WTC11 (cell line): ENCODE measurements around the gene PPP1R11.

ENCODE experiments used
- ELF4 ChIP-seq: sonication (generic); formaldehyde crosslinking; IDR thresholded peaks from 2 replicates; pipeline ENCODE4 v1.8.1; 2022; ENCODE audit warnings: low read depth, mild to moderate bottlenecking, moderate library complexity, missing genetic modification reagents
- KAT7 ChIP-seq: sonication (generic); formaldehyde crosslinking; IDR thresholded peaks from 2 replicates; pipeline ENCODE4 v1.8.1; 2023; ENCODE audit warnings: missing genetic modification reagents, mild to moderate bottlenecking, borderline replicate concordance
- MAX ChIP-seq: sonication (generic); formaldehyde crosslinking; IDR thresholded peaks from 2 replicates; pipeline ENCODE4 v1.8.0; 2022; ENCODE audit warnings: mild to moderate bottlenecking, missing genetic modification reagents
- NFYB ChIP-seq: sonication (generic); formaldehyde crosslinking; conservative IDR thresholded peaks from 2 replicates; pipeline ENCODE4 v1.8.0; 2022; ENCODE audit warnings: low read depth, missing genetic modification reagents
- NR3C1 ChIP-seq: sonication (generic); formaldehyde crosslinking; conservative IDR thresholded peaks from 2 replicates; pipeline ENCODE4 v1.8.1; 2023; ENCODE audit warnings: low read depth, mild to moderate bottlenecking, missing genetic modification reagents
- SOX15 ChIP-seq: fragments of 250-450 bp; sonication (Bioruptor Pico); IDR thresholded peaks from 2 replicates; pipeline ENCODE4 v1.9.0; 2021; ENCODE audit warnings: mild to moderate bottlenecking
- ZBTB21 ChIP-seq: sonication (generic); formaldehyde crosslinking; IDR thresholded peaks from 2 replicates; pipeline ENCODE4 v1.8.1; 2023; ENCODE audit warnings: mild to moderate bottlenecking, missing genetic modification reagents, borderline replicate concordance
- TF ChIP-seq, protein P1 (sequence below): fragments of 200-600 bp; IDR thresholded peaks from 2 replicates; pipeline ENCODE4 v1.8.0; 2022; ENCODE audit warnings: antibody characterized with exemption
- TF ChIP-seq, protein P2 (sequence below): sonication (generic); formaldehyde crosslinking; conservative IDR thresholded peaks from 2 replicates; pipeline ENCODE4 v1.8.1; 2022; ENCODE audit warnings: mild to moderate bottlenecking, missing genetic modification reagents
- TF ChIP-seq, protein P3 (sequence below): sonication (generic); formaldehyde crosslinking; conservative IDR thresholded peaks from 2 replicates; pipeline ENCODE4 v1.8.1; 2023; ENCODE audit warnings: mild to moderate bottlenecking, low read depth, missing genetic modification reagents, moderate library complexity
- TF ChIP-seq, protein P4 (sequence below): sonication (generic); formaldehyde crosslinking; IDR thresholded peaks from 2 replicates; pipeline ENCODE4 v1.8.1; 2023; ENCODE audit warnings: mild to moderate bottlenecking, missing genetic modification reagents
- TF ChIP-seq, protein P5 (sequence below): sonication (generic); formaldehyde crosslinking; IDR thresholded peaks from 2 replicates; pipeline ENCODE4 v1.8.0; 2022; ENCODE audit warnings: missing genetic modification reagents
- TF ChIP-seq, protein P6 (sequence below): sonication (generic); formaldehyde crosslinking; IDR thresholded peaks from 2 replicates; pipeline ENCODE4 v1.8.1; 2023; ENCODE audit warnings: mild to moderate bottlenecking, missing genetic modification reagents, borderline replicate concordance

GRCh38 chr6:30063315-30063714, 3.7 kb upstream of the PPP1R11 start:
- TF ChIP-seq, protein P1, sequence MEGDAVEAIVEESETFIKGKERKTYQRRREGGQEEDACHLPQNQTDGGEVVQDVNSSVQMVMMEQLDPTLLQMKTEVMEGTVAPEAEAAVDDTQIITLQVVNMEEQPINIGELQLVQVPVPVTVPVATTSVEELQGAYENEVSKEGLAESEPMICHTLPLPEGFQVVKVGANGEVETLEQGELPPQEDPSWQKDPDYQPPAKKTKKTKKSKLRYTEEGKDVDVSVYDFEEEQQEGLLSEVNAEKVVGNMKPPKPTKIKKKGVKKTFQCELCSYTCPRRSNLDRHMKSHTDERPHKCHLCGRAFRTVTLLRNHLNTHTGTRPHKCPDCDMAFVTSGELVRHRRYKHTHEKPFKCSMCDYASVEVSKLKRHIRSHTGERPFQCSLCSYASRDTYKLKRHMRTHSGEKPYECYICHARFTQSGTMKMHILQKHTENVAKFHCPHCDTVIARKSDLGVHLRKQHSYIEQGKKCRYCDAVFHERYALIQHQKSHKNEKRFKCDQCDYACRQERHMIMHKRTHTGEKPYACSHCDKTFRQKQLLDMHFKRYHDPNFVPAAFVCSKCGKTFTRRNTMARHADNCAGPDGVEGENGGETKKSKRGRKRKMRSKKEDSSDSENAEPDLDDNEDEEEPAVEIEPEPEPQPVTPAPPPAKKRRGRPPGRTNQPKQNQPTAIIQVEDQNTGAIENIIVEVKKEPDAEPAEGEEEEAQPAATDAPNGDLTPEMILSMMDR, result no peak
- TF ChIP-seq, protein P2, sequence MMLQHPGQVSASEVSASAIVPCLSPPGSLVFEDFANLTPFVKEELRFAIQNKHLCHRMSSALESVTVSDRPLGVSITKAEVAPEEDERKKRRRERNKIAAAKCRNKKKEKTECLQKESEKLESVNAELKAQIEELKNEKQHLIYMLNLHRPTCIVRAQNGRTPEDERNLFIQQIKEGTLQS (CRISPR knock-in tag), result no peak
- TF ChIP-seq, protein P3, sequence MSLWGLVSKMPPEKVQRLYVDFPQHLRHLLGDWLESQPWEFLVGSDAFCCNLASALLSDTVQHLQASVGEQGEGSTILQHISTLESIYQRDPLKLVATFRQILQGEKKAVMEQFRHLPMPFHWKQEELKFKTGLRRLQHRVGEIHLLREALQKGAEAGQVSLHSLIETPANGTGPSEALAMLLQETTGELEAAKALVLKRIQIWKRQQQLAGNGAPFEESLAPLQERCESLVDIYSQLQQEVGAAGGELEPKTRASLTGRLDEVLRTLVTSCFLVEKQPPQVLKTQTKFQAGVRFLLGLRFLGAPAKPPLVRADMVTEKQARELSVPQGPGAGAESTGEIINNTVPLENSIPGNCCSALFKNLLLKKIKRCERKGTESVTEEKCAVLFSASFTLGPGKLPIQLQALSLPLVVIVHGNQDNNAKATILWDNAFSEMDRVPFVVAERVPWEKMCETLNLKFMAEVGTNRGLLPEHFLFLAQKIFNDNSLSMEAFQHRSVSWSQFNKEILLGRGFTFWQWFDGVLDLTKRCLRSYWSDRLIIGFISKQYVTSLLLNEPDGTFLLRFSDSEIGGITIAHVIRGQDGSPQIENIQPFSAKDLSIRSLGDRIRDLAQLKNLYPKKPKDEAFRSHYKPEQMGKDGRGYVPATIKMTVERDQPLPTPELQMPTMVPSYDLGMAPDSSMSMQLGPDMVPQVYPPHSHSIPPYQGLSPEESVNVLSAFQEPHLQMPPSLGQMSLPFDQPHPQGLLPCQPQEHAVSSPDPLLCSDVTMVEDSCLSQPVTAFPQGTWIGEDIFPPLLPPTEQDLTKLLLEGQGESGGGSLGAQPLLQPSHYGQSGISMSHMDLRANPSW (CRISPR knock-in tag), result no peak
- TF ChIP-seq ELF4, result no peak
- TF ChIP-seq MAX (CRISPR knock-in tag), result no peak
- TF ChIP-seq NR3C1 (CRISPR knock-in tag), result no peak
- TF ChIP-seq NFYB (CRISPR knock-in tag), result no peak
- no peak for TF ChIP-seq SOX15 (CRISPR knock-in tag)
- TF ChIP-seq, protein P4, sequence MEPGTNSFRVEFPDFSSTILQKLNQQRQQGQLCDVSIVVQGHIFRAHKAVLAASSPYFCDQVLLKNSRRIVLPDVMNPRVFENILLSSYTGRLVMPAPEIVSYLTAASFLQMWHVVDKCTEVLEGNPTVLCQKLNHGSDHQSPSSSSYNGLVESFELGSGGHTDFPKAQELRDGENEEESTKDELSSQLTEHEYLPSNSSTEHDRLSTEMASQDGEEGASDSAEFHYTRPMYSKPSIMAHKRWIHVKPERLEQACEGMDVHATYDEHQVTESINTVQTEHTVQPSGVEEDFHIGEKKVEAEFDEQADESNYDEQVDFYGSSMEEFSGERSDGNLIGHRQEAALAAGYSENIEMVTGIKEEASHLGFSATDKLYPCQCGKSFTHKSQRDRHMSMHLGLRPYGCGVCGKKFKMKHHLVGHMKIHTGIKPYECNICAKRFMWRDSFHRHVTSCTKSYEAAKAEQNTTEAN (CRISPR knock-in tag), result no peak
- TF ChIP-seq, protein P5, sequence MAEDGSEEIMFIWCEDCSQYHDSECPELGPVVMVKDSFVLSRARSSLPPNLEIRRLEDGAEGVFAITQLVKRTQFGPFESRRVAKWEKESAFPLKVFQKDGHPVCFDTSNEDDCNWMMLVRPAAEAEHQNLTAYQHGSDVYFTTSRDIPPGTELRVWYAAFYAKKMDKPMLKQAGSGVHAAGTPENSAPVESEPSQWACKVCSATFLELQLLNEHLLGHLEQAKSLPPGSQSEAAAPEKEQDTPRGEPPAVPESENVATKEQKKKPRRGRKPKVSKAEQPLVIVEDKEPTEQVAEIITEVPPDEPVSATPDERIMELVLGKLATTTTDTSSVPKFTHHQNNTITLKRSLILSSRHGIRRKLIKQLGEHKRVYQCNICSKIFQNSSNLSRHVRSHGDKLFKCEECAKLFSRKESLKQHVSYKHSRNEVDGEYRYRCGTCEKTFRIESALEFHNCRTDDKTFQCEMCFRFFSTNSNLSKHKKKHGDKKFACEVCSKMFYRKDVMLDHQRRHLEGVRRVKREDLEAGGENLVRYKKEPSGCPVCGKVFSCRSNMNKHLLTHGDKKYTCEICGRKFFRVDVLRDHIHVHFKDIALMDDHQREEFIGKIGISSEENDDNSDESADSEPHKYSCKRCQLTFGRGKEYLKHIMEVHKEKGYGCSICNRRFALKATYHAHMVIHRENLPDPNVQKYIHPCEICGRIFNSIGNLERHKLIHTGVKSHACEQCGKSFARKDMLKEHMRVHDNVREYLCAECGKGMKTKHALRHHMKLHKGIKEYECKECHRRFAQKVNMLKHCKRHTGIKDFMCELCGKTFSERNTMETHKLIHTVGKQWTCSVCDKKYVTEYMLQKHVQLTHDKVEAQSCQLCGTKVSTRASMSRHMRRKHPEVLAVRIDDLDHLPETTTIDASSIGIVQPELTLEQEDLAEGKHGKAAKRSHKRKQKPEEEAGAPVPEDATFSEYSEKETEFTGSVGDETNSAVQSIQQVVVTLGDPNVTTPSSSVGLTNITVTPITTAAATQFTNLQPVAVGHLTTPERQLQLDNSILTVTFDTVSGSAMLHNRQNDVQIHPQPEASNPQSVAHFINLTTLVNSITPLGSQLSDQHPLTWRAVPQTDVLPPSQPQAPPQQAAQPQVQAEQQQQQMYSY (CRISPR knock-in tag), result no peak
- TF ChIP-seq, protein P6, sequence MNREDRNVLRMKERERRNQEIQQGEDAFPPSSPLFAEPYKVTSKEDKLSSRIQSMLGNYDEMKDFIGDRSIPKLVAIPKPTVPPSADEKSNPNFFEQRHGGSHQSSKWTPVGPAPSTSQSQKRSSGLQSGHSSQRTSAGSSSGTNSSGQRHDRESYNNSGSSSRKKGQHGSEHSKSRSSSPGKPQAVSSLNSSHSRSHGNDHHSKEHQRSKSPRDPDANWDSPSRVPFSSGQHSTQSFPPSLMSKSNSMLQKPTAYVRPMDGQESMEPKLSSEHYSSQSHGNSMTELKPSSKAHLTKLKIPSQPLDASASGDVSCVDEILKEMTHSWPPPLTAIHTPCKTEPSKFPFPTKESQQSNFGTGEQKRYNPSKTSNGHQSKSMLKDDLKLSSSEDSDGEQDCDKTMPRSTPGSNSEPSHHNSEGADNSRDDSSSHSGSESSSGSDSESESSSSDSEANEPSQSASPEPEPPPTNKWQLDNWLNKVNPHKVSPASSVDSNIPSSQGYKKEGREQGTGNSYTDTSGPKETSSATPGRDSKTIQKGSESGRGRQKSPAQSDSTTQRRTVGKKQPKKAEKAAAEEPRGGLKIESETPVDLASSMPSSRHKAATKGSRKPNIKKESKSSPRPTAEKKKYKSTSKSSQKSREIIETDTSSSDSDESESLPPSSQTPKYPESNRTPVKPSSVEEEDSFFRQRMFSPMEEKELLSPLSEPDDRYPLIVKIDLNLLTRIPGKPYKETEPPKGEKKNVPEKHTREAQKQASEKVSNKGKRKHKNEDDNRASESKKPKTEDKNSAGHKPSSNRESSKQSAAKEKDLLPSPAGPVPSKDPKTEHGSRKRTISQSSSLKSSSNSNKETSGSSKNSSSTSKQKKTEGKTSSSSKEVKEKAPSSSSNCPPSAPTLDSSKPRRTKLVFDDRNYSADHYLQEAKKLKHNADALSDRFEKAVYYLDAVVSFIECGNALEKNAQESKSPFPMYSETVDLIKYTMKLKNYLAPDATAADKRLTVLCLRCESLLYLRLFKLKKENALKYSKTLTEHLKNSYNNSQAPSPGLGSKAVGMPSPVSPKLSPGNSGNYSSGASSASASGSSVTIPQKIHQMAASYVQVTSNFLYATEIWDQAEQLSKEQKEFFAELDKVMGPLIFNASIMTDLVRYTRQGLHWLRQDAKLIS (CRISPR knock-in tag), result no peak
- no peak for TF ChIP-seq KAT7 (CRISPR knock-in tag)
- TF ChIP-seq ZBTB21 (CRISPR knock-in tag), result no peak
